Measurements from ENCODE around the gene FCHSD1. TPM values are rescaled to one million over a fixed set of nuclear protein-coding genes. Genes with fewer than 3 reads are reported as not detected.
A peak's percentile ranks its signal among the peaks of the same experiment; 100 is the strongest.

FCHSD1 gene
- total and polyA plus RNA-seq, 10 of the 15 experiments (the other 5 are each of a cell fraction or from before 2014, with no cell fraction given), result 0.97 to 22.8 (median 10.7) TPM

DNA sequence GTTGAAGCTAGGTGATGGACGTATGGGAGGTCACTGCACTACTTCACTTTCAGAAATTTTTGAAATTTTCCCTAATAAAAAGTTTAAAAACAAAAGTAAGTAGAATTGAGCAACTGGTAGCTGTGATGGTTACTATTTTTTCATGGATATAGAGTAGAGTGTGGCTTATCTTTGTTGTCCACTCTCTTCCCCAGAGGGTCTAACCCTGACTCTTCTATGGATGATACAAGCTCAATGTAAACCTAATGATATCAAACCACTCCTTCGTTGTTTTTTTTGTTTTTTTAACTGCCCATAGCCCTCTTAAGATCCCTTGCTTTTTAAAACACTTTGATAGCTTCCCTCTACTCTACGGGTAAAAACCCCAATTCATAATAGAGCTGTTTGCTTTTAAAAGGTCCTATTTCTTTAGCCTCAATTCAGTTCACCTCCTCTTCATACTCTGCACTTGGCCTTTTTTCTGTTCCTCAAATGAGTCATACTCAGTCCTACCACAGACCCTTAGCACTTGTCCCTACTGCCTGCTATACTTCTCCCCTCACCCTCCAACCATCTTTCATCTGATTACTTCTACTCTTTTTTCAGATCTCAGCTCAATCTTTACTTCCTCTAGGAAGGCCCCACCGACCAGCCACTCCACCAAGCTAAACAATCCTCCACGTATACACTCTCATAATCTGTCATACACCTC is 17.2 kb downstream of the FCHSD1 start (continued):
- TF ChIP-seq, protein P1, sequence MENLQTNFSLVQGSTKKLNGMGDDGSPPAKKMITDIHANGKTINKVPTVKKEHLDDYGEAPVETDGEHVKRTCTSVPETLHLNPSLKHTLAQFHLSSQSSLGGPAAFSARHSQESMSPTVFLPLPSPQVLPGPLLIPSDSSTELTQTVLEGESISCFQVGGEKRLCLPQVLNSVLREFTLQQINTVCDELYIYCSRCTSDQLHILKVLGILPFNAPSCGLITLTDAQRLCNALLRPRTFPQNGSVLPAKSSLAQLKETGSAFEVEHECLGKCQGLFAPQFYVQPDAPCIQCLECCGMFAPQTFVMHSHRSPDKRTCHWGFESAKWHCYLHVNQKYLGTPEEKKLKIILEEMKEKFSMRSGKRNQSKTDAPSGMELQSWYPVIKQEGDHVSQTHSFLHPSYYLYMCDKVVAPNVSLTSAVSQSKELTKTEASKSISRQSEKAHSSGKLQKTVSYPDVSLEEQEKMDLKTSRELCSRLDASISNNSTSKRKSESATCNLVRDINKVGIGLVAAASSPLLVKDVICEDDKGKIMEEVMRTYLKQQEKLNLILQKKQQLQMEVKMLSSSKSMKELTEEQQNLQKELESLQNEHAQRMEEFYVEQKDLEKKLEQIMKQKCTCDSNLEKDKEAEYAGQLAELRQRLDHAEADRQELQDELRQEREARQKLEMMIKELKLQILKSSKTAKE (IDR thresholded peaks at IDR 0.05; ENCODE audit: low read depth, poor library complexity, severe bottlenecking), result peak; percentile 72
- TF ChIP-seq CBX5 (IDR thresholded peaks at IDR 0.05; ENCODE audit: low read depth) (peak; percentile 74; the same call in 1 of the 2 replicates), ZNF24 (IDR thresholded peaks at IDR 0.05) (0 out of 2 replicates have a peak, but pooled peaks have one; percentile 36), NR2F1 (conservative IDR thresholded peaks at IDR 0.05) (0 out of 2 replicates have a peak, but pooled peaks have one; percentile 15), MTA3 (IDR thresholded peaks at IDR 0.05; ENCODE audit: borderline replicate concordance, low read length) (no peak), PAX5 (IDR thresholded peaks at IDR 0.05; ENCODE audit: borderline replicate concordance, low read depth, low read length) (no peak), ZNF384 (IDR thresholded peaks at IDR 0.05; ENCODE audit: borderline replicate concordance, low read depth, low read length) (peak; percentile 63), MTA2 (IDR thresholded peaks at IDR 0.05; ENCODE audit: low read depth) (peak; percentile 78), NFIC (IDR thresholded peaks at IDR 0.05; ENCODE audit: low read depth, low read length) (peak; percentile 41; the same call in 1 of the 2 replicates), NFYA (IDR thresholded peaks at IDR 0.05; ENCODE audit: borderline replicate concordance, low read depth, low read length) (no peak), RCOR1 (conservative IDR thresholded peaks at IDR 0.05; ENCODE audit: low read depth, low read length) (0 out of 2 replicates have a peak, but pooled peaks have one; percentile 84), EP300 (IDR thresholded peaks at IDR 0.05; ENCODE audit: borderline replicate concordance in 1 of 2, control insufficient read depth in 1 of 2, low read depth in 2 of 2, low read length in 2 of 2) (peak in 1 of 2 experiments; percentile 76; a peak in 2 of 4 replicates), IKZF1 (conservative IDR thresholded peaks at IDR 0.05) (0 out of 2 replicates have a peak, but pooled peaks have one; percentile 15), CHD2 (IDR thresholded peaks at IDR 0.05; ENCODE audit: borderline replicate concordance, low read depth, low read length) (peak; percentile 46; the same call in 1 of the 2 replicates), YY1 (IDR thresholded peaks at IDR 0.05; ENCODE audit: low read depth, low read length) (peak; percentile 35; the same call in 1 of the 2 replicates), EGR1 (IDR thresholded peaks at IDR 0.05; ENCODE audit: borderline replicate concordance in 1 of 2, low read depth in 2 of 2, low read length in 2 of 2) (no peak), HDGF (IDR thresholded peaks at IDR 0.05) (0 out of 2 replicates have a peak, but pooled peaks have one; percentile 37)
- TF ChIP-seq, protein P2, sequence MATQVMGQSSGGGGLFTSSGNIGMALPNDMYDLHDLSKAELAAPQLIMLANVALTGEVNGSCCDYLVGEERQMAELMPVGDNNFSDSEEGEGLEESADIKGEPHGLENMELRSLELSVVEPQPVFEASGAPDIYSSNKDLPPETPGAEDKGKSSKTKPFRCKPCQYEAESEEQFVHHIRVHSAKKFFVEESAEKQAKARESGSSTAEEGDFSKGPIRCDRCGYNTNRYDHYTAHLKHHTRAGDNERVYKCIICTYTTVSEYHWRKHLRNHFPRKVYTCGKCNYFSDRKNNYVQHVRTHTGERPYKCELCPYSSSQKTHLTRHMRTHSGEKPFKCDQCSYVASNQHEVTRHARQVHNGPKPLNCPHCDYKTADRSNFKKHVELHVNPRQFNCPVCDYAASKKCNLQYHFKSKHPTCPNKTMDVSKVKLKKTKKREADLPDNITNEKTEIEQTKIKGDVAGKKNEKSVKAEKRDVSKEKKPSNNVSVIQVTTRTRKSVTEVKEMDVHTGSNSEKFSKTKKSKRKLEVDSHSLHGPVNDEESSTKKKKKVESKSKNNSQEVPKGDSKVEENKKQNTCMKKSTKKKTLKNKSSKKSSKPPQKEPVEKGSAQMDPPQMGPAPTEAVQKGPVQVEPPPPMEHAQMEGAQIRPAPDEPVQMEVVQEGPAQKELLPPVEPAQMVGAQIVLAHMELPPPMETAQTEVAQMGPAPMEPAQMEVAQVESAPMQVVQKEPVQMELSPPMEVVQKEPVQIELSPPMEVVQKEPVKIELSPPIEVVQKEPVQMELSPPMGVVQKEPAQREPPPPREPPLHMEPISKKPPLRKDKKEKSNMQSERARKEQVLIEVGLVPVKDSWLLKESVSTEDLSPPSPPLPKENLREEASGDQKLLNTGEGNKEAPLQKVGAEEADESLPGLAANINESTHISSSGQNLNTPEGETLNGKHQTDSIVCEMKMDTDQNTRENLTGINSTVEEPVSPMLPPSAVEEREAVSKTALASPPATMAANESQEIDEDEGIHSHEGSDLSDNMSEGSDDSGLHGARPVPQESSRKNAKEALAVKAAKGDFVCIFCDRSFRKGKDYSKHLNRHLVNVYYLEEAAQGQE (IDR thresholded peaks at IDR 0.05; ENCODE audit: low read depth, low read length), result no peak
- TF ChIP-seq, protein P3, sequence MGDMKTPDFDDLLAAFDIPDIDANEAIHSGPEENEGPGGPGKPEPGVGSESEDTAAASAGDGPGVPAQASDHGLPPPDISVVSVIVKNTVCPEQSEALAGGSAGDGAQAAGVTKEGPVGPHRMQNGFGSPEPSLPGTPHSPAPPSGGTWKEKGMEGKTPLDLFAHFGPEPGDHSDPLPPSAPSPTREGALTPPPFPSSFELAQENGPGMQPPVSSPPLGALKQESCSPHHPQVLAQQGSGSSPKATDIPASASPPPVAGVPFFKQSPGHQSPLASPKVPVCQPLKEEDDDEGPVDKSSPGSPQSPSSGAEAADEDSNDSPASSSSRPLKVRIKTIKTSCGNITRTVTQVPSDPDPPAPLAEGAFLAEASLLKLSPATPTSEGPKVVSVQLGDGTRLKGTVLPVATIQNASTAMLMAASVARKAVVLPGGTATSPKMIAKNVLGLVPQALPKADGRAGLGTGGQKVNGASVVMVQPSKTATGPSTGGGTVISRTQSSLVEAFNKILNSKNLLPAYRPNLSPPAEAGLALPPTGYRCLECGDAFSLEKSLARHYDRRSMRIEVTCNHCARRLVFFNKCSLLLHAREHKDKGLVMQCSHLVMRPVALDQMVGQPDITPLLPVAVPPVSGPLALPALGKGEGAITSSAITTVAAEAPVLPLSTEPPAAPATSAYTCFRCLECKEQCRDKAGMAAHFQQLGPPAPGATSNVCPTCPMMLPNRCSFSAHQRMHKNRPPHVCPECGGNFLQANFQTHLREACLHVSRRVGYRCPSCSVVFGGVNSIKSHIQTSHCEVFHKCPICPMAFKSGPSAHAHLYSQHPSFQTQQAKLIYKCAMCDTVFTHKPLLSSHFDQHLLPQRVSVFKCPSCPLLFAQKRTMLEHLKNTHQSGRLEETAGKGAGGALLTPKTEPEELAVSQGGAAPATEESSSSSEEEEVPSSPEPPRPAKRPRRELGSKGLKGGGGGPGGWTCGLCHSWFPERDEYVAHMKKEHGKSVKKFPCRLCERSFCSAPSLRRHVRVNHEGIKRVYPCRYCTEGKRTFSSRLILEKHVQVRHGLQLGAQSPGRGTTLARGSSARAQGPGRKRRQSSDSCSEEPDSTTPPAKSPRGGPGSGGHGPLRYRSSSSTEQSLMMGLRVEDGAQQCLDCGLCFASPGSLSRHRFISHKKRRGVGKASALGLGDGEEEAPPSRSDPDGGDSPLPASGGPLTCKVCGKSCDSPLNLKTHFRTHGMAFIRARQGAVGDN (IDR thresholded peaks at IDR 0.05), result 0 out of 2 replicates have a peak, but pooled peaks have one; percentile 24
